ENCODE data around the gene LSM5.

DNA sequence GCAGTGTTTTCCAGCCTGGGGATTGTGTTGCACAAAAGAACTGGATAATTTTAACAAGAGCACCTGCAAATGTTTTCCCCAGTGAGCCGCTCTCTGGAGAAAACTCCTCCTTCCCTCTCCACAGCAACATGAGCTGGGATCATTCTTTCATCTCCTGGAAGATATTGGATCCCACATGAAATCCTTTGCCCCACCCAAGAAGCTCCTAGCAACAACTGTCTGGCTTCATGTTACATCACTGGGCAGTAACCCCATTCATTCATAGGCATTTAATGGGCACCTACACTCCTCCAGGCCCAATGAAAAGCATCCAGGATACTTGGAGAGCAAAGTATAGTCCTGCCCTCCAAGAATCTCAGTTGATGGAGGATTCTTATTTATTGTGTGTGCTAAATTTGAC lies 27.2 kb downstream of the LSM5 start:
- TF ChIP-seq, protein P1, sequence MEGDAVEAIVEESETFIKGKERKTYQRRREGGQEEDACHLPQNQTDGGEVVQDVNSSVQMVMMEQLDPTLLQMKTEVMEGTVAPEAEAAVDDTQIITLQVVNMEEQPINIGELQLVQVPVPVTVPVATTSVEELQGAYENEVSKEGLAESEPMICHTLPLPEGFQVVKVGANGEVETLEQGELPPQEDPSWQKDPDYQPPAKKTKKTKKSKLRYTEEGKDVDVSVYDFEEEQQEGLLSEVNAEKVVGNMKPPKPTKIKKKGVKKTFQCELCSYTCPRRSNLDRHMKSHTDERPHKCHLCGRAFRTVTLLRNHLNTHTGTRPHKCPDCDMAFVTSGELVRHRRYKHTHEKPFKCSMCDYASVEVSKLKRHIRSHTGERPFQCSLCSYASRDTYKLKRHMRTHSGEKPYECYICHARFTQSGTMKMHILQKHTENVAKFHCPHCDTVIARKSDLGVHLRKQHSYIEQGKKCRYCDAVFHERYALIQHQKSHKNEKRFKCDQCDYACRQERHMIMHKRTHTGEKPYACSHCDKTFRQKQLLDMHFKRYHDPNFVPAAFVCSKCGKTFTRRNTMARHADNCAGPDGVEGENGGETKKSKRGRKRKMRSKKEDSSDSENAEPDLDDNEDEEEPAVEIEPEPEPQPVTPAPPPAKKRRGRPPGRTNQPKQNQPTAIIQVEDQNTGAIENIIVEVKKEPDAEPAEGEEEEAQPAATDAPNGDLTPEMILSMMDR (IDR thresholded peaks at IDR 0.05): no peak
- TF ChIP-seq NFE2L2 (conservative IDR thresholded peaks at IDR 0.05; ENCODE audit: low read length) (no peak), SMC3 (IDR thresholded peaks at IDR 0.05) (no peak), HDAC2 (IDR thresholded peaks at IDR 0.05) (no peak), ZNF302 (CRISPR knock-in tag; IDR thresholded peaks at IDR 0.05) (no peak), MAZ (IDR thresholded peaks at IDR 0.05; ENCODE audit: borderline replicate concordance, low read depth, low read length) (no peak), RCOR1 (IDR thresholded peaks at IDR 0.05; ENCODE audit: low read depth, low read length) (no peak)

Measured in A549 (cell line).